ENCODE data around the gene C3orf33. TPM values are rescaled to one million over a fixed set of nuclear protein-coding genes. Genes with fewer than 3 reads are reported as not detected.

The C3orf33 gene
- total RNA-seq, 2 donors from 2014 or later = 2.9 to 3.2 TPM

DNA sequence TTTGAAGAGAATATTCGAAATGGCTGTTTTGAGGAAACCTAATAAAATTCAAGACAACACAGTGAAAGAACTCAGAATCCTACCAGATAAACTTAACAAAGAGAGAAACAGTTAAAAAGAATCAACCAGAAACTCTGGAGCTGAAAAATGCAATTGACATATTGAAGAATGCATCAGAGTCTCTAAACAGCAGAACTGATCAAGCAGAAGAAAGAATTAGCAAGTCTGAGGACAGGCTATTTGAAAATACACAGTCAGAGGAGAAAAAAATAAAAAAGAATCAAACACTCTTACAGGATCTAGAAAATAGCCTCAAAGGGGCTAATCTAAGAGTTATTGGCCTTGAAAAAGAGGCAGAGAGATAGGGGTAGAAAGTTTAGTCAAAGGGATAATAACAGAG, 13.5 kb downstream of the C3orf33 start:
- intact Hi-C loops (cut with DNase I, micrococcal nuclease) = no loop called here
- ATAC-seq (no peak), DNase-seq (no peak)

DNA sequence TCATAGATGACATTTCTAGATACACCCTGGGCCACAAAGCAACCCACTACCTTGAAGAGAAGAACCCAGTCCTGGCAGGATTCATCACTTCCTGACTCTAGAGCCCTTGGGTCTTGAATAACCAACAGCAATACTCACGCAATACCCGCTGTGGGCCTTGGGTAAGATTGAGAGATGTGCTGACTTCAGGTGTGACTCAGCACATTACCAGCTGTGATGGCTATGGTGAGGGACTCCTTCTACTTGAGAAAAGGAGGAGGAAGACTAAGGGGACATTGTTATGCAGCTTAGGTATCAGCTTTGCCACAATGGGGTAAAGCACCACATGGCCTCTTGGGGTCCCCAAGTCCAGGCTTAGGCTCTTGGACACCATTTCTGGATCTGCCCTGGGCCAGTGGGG, 14.9 kb downstream of the C3orf33 start:
- DNase-seq = no peak
- no peak for ATAC-seq
- intact Hi-C loops (cut with DNase I, micrococcal nuclease) = no loop called here

DNA sequence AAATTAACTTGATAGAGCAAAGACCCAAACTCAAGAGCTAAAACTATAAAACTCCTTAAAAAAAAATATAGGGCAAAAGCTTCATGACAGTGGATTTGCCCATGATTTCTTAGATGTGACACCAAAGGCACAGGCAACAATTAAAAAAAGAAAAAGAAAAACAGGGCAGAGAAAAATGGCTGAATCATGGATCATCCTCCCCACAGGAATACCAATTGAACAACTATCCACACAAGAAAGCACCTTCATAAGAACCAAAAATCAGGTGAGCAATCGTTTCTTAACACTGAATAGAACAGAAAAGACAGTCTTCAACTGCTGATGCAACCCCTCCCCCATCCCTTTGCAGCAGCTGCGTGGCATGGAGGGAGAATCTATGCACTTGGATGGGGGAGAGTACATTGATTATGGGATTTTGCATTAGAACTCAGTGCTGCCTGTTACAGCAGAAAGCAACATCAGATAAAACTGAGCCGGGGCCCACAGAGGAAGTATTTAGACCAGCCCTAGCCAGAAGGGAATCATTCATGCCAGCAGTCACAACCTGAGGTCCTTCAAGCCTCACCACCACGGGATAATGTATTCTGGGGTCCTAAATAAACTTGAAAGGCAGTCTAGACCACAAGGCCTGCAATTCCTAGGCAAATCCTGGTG, 15.7 kb downstream of the C3orf33 start:
- ATAC-seq = no peak
- no peak for DNase-seq
- intact Hi-C loops (cut with DNase I, micrococcal nuclease) = no loop called here

DNA sequence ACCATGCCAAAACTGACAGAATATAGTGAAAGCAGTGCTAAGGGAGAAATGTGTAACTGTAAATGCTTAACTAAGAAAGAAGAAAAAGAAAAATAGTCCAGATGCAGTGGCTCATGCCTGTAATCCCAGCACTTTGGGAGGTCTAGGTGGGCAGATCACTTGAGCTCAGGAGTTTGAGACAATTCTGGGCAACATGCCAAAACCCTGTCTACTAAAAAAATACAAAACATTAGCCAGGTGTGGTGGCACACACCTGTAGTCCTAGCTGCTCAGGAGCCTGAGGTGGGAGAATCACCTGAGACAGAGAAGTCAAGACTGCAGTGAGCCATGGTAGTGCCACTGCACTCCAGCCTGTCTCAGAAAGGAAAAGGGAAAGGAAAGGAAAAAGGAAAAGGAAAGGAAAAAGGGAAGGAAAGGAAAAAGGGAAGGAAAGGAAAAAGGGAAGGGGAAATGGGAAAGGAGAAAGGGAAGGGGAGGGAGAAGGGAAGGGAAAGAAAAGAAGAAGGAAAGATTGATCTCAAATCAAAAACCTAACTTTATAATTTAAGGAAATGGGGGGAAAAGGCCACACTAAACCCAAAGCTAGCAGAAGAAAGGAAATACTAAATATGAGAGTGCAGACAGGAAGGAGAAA, 20.3 kb downstream of the C3orf33 start:
- DNase-seq = no peak
- no peak for ATAC-seq
- intact Hi-C loops (cut with DNase I, micrococcal nuclease) = no loop called here

DNA sequence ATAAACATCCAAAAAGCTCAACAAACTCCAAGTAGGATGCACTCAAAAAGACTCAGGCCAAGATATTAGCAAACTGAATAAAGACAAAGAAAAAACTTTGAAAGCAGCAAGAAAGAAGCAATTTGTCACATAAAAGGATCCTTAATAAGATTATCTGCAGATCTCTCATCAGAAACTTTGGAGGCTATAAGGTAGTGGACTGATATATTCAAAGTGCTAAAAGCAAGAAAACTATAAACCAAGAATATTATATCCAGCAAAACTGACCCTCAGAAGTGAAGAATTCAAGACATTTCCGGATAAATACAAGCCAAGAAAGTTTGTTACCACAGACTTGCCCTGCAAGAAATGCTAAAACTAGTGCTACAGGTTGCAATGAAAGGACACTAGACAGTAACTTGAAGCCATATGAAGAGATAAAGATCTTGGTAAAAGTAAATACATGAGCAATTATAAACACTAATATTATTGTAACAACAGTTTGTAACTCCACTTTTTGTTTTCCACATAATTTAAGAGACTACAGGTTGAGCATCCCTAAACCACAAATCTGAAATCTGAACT, 23.6 kb downstream of the C3orf33 start:
- intact Hi-C loops (cut with DNase I, micrococcal nuclease) = no loop called here
- ATAC-seq (no peak), DNase-seq (no peak)

DNA sequence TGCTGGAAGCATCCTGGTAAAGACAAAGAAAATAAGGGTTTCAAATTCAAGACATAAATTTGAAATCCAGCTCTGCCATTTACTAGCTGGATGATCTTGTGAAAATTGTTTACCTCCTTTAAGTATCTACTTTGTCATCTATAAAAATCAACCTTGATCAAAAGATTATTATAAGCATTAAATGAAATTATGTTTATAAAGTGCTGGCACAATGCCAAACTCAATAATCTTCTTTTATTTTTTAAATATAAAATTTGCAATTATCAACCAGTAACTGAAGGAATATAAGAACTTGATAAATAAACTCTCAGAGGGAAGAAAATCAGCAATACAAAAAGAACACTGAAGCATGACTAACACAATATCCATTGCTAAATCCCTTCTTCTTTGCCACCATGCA, 25.8 kb downstream of the C3orf33 start:
- intact Hi-C loops (cut with DNase I, micrococcal nuclease) = no loop called here
- ATAC-seq (no peak), DNase-seq (no peak)

DNA sequence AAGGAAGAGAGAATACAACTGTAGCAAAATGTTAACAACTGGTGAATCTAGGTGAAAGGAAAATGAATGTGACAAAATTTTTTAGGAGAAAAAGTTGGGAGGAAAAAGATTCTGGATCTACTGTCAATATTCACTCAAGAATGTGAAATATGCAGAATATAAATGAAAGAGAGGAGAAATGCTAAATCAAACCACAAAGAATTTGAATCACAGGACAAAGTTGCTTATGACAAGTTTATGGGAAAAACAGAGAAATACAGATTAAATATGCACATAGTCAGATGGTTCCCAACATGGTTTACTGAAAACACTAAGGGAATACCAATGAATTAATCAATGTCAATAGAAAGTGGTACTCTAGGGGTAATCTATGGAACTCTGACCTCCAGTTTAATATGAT, 27.6 kb downstream of the C3orf33 start:
- intact Hi-C loops (cut with DNase I, micrococcal nuclease) = no loop called here
- ATAC-seq (no peak), DNase-seq (no peak)

DNA sequence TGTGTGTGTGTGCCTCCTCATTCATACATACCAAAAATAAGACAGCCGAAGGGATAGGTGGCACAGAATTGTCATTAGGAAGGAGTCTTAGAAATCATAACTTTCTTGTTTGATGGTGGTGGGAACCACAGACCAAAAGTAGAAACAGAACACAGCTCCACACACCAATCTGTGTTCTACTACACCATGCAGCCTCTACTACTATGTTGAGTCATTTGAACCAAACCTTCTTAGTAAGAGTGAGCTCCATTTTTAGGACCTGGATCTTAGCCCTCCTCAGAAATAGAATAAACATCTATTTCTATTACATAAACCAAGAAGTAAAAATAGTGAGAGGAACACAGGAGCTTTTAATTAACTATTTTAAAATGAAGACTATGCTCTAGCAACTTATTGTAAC, 33.3 kb downstream of the C3orf33 start:
- ATAC-seq (no peak), DNase-seq (no peak)
- intact Hi-C loops (cut with DNase I, micrococcal nuclease) = no loop called here

DNA sequence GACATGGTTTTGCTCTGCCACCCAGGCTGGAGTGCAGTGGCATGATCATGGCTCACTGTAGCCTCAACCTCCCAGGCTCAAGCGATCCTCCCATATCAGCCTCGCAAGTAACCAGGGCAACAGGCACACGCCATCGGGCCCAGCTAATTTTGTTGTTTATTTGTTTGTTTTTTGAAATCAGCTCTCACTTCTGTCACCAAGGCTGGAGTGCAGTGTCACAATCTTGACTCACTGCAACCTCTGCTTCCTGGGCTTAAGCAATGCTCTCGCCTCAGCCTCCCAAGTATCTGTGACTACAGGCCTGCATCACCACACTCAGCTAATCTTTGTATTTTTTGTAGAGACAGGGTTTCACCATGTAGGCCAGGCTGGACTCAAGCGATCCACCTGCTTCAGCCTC, 35.0 kb downstream of the C3orf33 start:
- no peak for DNase-seq
- no peak for ATAC-seq
- intact Hi-C loops (cut with DNase I, micrococcal nuclease) = no loop called here

DNA sequence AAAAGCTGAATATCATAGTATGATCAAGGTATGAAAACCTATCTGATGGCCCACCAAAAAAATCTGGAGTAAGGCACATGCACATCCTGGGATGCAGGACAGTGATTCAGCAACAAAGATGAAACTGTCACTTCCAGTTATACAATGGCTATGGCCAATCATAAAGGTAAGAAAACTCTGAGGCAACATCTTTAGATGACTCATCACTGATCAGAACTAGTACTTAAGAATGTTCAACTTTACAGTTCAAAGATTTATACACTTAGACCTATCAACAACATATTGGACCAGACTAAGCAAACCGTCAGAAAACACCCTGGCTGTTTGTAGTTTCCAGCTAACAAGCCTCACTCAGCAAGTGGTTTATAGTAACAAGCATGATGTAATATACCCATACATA, 39.9 kb downstream of the C3orf33 start:
- intact Hi-C loops (cut with DNase I, micrococcal nuclease) = no loop called here
- ATAC-seq = no peak

DNA sequence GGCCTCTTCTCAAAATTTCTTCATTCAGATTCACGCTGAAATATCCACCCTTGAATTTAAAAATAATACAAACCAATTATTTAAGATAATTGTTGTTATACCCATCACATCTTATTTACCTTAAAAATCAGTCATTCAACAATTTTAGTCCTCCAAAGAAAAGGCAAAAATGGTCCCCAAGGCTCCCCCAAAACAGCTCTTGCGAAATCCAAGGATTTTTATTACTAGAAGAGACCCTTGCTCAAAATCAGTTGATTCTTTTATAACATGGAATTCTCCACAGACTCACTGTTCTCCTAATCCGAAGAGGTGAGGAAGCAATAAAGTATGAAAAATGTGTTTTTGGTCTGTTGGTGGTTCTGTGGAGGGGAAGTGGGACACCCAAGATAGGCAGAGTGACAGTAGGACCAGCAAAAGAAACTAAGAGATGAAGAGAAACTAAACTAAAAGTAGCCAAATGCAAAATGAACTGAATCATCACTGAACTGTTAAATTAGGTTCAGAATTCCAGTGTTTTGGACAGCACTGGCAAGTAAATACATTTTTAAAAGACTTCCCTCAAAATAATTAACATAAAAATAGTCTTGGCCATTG, 42.1 kb downstream of the C3orf33 start:
- ATAC-seq = no peak
- intact Hi-C loops (cut with DNase I, micrococcal nuclease) = no loop called here
- no peak for DNase-seq

More for the DNA sequence above, 39.9 kb downstream of the C3orf33 start:
- DNase-seq = no peak

DNA sequence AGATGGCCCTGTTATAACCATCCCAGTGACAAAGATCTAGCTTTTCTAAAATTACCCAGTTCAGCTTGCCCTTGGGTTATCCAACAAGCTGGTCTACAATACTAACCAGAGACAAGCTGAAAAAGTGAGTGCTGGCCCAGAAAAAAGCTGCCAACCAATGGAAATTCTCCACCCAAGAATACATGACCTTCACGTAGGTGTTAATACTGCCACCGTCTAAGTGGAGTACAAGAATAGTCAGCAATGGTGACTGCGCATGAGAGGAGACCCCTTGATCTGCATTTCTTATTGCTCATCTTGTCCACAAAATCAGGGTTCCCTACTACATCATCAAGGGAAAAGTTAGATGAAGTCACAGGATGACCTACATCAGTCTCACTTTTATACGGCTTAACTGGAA, 45.4 kb downstream of the C3orf33 start:
- ATAC-seq = no peak
- DNase-seq = no peak
- intact Hi-C loops (cut with DNase I, micrococcal nuclease) = no loop called here

DNA sequence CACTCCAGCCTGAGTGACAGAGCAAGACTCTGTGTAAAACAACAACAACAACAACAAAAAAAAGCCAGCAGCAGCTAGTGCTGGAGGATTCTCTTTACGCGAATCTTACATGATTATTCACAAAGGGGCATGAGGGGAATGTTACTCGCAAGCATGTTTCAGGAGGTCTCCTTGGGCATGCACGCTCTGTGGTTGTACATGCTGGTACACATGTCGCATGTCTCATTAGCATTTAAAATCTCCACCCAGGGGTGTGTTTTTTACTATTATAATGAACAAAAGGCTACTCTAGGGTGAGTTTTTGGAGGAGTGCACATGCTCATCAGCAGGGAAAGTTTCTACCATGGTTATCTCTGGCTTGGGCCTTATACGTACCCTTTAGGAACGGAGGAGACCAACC, 48.5 kb downstream of the C3orf33 start:
- DNase-seq = no peak
- intact Hi-C loops (cut with DNase I, micrococcal nuclease) = no loop called here

DNA sequence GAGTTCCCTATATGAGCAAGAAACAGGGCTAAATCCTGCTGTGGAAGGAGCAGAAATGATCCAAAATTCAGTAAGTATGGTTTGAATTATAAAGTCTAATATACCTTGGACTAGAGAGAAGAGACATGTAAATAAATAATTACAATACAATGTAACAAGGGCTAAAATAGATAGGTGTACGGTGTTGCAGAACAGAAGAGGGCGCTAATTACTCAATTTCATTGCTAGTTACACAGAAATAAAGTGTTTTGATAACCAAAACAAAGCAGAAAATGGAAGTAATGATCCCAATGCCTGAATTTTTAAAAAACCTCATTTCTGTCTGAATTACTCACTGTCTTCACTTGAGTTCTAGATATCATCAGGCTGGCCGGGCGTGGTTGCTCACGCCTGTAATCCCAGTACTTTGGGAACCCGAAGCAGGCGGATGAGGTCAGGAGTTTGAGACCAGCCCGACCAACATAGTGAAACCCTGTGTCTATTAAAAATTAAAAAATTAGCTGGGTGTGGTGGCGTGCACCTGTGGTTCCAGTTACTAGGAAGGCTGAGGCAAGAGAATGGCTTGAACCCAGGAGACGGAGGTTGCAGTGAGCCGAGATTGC, 52.9 kb downstream of the C3orf33 start:
- intact Hi-C loops (cut with DNase I, micrococcal nuclease) = no loop called here
- peak; percentile 64 for ATAC-seq
- DNase-seq = no peak

More for the DNA sequence above, 48.5 kb downstream of the C3orf33 start:
- no peak for ATAC-seq

DNA sequence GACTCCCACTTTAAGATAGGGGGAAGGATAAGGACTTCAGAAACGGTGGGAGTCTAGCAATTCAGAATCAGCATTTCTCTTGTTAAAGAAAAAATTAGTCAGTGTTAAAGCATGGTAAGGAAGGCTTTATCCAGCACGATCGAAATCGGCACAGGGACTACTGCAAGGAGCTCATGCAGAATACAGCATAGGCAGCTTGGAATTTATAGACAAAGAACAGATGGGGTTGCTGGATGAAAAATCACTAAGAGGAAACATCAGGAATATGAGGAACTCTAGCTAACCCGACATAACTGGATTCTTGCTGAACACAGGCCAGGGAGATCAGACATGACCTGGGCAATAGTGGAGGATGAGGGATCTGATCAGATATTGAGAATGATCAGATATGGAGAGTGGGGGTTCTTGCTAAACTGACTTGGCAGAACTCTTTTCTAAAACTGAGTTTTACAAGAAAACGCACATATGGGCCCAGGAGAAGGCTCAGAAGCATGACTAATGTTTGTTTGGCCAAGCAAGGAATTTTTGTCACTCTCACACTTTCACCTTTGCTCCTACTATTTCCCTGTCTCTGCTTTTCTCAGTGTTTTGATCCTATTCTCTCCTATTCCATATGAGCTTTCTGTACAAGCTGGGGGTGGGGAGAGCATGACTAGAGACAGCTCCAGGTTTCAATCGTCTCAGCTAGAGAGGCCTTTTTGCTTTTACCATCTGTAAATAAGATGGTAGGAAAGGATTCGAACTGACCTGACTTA, 57.3 kb downstream of the C3orf33 start:
- intact Hi-C loops (cut with DNase I, micrococcal nuclease) = no loop called here
- DNase-seq = no peak

DNA sequence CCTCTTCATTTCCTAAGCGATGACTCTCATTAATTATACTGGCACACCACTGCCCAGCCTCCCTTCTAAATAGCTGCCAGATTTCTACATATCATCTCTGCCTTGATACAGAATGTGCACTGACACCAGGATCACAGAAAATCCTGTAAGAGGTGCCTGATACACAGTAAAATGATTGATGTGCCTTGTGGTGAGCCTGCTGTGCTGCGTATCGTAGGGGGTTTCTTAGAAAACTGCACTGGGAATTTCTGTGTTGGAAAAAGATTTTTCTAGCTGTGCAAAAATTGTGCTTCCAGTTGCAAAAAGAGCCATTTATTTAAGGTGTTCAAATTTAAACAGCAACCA, 58.2 kb downstream of the C3orf33 start:
- intact Hi-C loops (cut with DNase I, micrococcal nuclease) = no loop called here
- DNase-seq (no peak), ATAC-seq (no peak)

More for the DNA sequence above, 57.3 kb downstream of the C3orf33 start:
- no peak for ATAC-seq

DNA sequence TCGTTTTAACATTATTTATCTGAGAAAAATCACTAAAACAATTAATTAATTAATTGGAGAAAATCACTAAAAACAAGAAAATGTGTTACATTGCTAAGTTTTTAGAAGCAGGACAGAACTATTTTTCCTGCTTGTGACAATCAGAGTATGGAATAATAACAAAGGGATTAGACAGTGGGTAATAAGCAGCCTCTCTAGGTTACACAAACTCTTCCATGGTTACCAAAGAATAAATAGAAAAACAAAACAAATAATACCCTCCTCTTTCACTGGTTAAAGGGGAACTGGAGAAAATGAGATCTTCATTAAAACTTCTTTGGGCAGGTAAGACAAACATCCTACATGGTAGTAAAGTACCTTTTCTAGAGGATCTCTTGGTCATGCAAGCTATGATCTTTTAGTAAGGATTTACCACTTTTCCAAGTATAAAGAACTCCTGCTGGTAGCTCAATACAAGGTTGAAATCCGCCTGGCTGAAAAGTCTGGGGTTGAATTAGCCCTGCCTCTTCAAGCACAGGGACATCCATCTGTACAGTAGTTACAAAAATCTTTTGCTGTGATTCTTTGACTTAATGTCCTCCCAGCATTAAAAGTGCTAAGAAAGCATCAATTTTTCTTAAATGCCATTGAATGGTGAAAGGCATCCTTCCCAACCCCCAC, 58.7 kb downstream of the C3orf33 start:
- DNase-seq (no peak), ATAC-seq (no peak)
- intact Hi-C loops (cut with DNase I, micrococcal nuclease) = no loop called here

DNA sequence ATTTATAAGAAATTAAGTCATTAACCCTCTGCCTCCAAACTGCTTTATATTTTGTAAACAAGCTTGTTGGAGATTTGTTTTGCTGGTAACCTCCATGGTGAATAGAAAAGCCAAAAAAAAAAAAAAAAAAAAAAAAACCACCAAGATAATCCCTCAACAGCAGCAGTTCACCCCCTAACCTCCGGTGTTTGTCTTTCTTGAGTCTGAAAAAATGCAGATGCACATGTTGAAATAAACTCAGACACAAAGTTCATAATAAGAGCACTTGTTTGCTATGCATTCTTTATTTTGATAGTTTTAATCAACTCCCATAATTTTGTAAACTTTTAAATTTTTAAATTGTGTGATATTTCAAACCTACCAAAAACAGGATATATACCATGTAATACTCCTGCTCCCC, 59.4 kb downstream of the C3orf33 start:
- DNase-seq (no peak), ATAC-seq (no peak)
- intact Hi-C loops (cut with DNase I, micrococcal nuclease) = no loop called here

All from left colon (tissue), 2 donors.